HTERT RPE-1 (cell line): ENCODE measurements around the gene HSPBP1.
"Not testable (repeated sequence)": the region's sequence is repeated elsewhere in the genome, so short reads cannot be mapped to it uniquely, and the experiment has no call there.

Experiments
- in situ Hi-C: fragments of 300-500 bp; cut with MboI; formaldehyde crosslinking; loops from 4 replicates; pipeline ENCODE4 v1.14.3; 2020; ENCODE audit warnings: low sequenced_read_pairs

Gene HSPBP1

DNA sequence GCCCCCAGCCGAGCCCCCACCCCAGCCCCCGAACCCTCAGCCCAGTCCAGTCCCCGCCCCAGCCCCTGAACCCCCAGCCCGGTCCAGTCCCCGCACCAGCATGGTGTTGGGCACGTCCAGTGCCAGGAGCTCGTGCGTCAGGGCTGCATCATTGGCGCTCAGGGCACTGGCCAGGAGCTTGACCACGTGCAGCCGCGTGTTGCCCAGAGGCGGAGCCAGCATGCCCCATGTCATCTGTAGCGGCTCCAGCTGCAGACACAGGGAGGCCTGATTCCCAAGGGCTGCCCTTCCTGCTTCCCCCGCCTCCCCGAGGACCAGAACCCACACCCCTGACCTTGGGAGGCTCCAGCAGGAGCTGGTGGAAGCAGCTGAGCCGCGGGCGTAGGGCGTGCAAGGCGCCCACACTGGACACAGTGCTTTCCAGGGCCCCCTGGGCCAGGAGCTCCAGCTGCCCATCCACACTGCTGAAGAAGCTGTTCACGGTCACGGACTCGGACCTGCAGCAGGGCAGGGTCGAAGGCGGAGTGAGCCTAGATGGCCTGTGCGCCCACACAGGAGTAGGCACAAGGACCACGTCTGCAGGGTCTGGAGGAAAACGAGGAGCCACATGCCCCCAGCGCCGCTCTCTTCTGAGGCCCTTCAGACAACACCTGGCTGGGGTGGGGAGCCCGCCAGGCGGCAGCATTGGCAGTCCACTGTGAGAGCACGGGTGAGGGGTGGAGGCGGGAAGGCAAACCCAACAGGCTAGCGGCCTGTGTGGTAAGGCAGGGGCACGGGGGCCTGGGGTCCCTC lies 38.6 kb downstream of the HSPBP1 start:
- in situ Hi-C loops: no loop called here

GRCh38 chr19:55240713-55241020 lies 39.2 kb downstream of the HSPBP1 start:
- in situ Hi-C loops: no loop called here

DNA sequence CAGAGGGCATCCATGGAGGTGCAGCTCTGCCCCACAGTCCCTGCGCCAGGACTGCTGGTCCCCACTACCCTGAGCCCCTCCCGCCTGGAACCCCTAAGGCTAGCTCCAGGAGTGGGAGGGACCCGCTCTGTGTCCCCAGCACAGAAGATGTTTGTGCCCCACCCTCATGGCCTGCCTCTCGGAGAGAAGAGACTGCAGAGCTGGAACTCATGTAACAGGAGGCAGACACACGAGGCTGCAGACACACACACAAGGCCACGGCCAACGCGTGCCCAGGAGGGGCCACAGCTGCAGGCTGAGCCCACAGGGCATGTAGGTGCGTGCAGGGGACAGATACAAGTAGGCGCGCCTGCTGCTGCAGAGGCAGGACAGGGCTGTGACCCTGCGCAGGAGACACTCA lies 40.9 kb downstream of the HSPBP1 start:
- in situ Hi-C loops: no loop called here

DNA sequence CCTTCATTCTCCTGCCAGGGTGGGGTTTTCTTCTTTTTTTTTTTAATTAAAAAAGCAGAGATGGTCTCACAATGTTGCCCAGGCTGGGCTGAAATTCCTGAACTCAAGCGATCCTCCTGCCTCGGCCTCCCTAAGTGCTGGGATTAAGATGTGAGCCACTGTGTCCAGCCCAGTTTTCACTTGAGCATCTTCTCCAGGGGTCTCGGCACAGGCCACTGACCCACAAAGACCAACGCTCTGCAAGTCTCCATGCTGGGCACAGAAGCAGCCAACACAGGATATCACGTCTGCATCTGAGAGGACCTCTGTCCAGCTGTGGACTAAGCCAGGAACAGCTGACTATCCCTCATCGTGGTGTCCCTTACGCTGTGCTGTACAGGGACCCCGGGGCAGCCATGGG lies 41.9 kb downstream of the HSPBP1 start:
- in situ Hi-C loops: no loop called here

GRCh38 chr19:55232986-55233385 lies 46.9 kb downstream of the HSPBP1 start:
- in situ Hi-C loops: no loop called here

DNA sequence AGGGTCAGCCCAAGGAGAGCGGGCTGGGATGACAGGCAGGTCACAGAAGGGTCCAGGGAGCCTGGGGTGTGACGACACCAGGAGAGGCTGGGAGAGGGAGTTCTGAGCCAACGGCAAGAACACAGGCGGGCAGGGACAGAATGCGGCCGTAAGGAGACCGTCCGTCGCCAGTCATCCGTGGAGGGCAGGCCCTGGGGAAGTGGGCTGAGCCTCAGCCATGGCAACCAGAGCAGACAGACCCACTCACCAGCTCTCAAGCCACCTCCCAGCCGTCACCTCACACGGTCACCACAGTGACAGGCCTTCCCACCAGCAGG lies 47.7 kb downstream of the HSPBP1 start:
- in situ Hi-C loops: no loop called here

- in situ Hi-C loops: no loop called here
These were observed 48.3 kb downstream of the HSPBP1 start for GRCh38 chr19:55231391-55232285.

GRCh38 chr19:55230780-55231179 lies 49.1 kb downstream of the HSPBP1 start:
- in situ Hi-C loops: no loop called here

DNA sequence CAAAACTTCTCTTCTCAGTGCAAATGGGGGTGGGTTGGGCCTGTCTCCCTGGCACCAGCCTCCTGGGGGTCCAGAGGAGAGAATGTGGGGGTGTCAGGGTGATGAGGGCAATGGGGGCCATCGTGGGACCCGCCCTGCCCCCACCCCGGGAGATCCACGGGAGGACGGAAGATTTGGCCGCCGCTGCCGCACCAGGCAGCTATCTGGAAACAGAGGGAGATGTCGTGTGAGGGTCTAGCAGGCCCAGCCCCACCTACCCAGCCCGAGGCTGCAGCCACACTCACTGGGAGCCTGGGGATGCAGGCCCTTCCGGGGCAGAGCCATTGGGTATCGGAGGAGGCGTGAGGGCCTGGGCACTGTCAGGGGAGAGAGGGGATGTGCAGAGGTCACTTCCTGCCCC lies 49.6 kb downstream of the HSPBP1 start:
- in situ Hi-C loops: no loop called here

GRCh38 chr19:55229789-55230182 lies 50.1 kb downstream of the HSPBP1 start:
- in situ Hi-C loops: no loop called here

GRCh38 chr19:55229145-55229788 lies 50.6 kb downstream of the HSPBP1 start:
- in situ Hi-C loops: no loop called here

GRCh38 chr19:55228403-55229031 lies 51.4 kb downstream of the HSPBP1 start, which contains the start of gene TMEM86B:
Gene TMEM86B (minus strand): TSS chr19:55228763. CDS start chr19:55228741, 22 bp downstream.
- in situ Hi-C loops: no loop called here

DNA sequence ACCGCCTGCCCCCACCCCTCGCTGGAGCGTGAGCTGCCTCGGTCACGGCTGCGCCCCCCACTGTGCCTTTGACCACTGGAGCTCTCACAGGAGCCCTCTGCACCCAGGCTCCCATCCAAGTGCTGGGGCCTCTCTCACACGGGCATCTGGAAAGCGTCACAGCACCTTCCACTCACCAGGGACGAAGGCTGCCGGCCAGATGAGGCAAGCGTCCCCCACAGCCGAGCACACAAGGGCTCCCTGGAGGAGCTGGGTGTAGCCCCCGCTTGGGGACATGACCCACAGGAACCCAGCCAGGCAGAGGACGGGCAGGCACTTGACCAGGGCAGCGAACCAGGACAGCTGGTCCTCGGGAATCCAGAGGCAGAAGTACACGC lies 51.9 kb downstream of the HSPBP1 start:
- in situ Hi-C loops: no loop called here

- in situ Hi-C loops: no loop called here
These were observed 52.5 kb downstream of the HSPBP1 start for GRCh38 chr19:55227241-55228014.

- in situ Hi-C loops: no loop called here
These were observed 53.1 kb downstream of the HSPBP1 start for GRCh38 chr19:55226788-55227187.

DNA sequence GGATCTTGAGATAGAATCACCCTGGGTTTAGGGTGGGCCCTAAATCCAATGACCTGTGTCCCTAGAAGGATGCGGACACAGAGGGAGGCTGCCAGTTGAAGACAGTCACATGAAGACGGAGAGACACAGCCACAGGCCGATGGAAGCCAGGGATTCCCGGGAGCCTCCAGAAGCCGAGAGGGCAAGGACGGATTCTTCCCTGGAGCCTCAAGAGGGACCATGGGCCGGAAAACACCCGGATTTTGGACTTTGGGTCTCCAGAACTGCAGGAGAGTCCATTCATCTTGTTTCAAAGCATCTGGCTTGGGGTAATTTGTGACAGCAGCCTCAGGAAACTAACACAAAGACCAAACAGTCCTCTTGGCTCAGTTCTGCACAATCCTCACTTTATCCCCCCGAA lies 53.6 kb downstream of the HSPBP1 start:
- in situ Hi-C loops: no loop called here

DNA sequence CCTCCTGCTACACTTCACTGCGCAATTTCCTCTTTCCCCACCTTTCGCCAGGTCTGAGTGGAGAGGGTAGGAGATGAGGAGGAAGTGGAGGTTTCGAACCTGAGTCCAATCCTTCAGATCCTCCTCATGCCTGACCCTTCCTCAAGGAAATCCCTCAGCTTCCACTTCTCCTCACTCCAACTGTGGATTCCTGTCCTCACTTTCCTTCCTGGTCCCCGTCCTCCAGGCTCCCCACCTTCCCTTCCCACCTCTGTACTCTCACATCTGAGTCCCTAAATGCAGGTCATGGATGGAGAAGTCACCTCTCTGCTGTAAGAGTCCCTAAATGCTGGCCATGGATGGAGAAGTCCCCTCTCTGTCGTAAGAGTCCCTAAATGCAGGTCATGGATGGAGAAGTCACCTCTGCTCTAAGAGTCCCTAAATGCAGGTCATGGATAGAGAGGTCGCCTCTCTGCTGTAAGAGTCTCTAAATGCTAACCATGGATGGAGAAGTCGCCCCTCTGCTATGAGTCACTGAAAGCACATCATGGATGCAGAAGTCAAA lies 54.4 kb downstream of the HSPBP1 start:
- in situ Hi-C loops: no loop called here

DNA sequence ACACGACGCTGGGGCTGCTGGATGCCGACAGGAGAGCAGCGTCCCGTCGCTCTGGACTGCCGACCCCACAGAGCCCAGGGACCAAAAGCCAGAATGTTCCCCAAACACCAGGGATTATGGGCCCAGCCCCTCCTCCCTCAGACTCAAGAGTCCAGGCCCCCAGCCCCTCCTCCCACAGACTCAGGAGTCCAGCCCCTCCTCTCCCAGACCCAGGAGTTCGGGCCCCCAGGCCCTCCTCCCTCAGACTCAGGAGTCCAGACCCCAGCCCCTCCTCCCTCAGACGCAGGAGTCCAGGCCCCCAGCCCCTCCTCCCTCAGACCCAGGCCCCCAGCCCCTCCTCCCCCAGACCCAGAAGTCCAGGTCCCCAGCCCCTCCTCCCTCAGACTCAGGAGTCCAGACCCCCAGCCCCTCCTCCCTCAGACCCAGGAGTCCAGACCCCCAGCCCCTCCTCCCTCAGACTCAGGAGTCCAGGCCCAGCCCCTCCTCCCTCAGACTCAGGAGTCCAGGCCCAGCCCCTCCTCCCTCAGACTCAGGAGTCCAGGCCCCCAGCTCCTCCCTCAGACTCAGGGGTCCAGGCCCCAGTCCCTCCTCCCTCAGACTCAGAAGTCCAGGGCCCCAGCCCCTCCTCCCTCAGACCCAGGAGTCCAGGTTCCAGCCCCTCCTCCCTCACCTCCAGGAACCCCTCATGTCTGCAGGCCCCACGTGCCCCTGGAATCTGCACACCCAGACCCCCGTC lies 55.1 kb downstream of the HSPBP1 start:
- in situ Hi-C loops: not testable (repeated sequence)

DNA sequence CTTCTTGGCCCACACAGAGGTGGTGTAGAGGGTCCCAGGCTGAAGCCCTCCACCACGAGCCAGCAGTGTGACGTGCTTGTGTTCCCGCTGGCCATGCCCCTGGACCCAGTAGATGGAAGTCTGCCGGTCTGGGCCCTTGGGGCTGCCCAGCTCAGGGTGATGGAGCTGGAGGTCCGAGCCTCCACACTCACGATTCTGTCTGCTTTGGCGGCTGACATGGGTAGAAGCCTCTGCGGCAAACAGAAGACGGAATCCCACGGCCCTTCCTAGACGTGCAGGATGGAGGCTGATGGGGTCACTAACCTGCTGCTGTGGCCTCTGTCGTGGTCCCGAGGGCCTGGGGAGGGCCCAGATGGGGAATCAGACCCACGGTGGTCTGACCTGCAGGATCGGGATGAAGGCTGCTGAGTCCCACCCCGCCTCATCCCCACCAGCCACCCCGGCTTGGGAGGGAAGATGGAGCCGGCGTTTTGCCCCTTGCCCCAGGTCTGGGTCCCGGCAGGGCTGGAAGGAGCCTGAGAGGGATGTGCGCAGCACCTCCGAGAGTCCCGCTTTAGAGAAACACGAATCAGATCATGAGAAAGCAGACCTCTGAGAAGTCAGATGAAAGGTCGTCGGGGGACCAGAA lies 55.8 kb downstream of the HSPBP1 start:
- in situ Hi-C loops: no loop called here
